DMS153 treated with DMSO at 0.1 percent for 48 hours (cell line): ENCODE data around the gene PITPNB.

Source experiments
- DNase-seq: peaks from one replicate; lab custom pipeline; 2025; ENCODE audit not compliant: unreplicated experiment; lab: John Stamatoyannopoulos, UW

Gene PITPNB

DNA sequence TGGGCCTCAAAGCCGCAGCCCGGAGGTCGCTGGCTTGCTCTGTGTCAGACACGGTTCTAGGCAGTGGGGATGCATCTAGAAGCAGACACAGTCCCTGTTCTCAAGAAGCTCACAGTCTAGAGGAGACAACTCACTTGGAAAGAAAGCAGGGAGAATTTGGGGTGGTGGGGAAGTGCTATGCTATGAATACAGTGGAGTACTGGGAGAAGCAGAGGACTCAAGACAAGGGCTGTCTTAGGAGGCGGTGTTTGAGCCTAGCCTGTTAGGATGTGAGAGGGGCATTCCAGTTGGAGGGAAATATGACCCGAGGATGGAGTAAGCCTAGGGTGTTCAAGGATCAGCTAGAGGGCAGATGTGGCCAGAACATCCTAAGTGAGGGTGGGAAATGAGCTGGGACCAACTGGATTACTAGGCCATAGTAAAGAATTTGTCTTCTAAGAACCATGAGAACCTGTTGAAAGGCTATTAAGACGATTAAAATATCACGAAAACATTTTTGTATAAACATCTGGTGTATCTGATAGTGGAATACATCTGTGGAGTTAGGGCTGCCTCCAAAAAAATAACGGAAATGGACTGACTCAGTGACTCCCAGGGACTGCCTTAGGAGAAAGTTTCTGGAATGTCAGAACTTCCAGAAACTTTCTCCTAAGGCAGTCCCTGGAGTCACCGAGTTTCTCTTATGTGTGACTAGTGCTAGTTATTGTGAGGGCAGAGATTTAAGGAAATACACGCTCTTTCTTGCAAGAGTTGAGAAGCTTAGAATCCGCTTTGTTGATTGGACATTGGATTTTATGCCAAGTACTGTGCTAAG, 1.1 kb upstream of the PITPNB start:
- DNase-seq = peak; percentile 8

DNA sequence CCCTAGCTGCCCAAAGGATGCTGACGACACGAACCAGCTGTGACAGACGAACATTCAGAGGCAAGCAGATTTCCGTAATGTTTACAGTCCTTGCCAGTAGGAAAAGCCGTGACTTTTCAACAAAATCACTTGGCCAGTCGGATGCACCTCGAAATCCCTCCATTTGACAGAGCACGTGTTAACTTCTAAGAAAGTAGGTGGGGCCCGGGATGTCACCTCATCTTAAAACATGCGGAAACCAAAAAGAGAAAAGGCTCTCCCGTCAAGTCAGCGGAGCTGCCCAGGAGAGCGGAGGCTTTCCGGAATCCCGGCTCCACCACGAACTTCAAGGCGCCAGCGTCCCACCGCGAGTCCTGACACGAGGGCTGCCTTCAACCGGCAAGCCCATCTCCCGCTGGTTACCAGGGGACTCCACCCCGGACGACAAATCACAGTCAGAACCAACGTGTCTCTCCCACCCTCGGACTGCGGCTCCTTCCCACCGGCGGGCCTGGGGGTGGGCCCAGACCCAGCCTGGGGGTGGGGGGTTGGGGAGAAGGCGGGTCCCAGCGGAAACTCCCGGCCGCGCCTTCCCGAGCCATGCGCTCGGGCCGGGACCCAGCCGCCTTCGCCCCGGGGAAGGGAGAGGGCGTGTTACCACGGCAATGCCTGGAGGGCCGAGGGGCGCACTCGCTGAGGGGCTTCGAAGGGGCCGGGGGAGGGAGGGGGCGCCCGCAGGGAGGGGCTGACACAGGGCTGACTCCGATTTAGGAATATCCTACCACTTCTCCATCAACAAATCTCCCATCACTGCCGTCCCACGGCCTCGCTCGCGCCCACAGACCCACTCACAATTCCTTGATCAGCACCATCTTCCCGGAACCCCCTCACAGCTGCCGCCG, 475 bp downstream of the PITPNB start:
- no peak for DNase-seq

DNA sequence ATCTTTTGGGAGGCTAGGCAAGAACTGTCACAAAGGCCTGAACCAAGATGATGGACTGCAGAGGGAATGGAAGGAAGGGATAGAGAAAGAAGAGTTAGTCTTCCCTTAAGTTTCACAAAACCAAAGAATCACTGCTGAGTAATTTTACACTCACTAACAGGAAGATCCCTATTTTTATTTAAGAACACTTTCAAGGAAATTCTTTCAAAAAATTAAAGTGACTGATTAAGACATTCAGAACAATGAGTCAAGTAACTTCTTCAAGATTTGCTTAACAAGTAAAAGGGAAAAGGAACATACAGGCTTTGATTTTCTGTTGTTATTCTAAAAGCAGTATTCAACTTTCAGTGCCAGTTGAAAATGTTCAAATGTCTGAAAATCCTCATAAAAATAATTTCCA, 3.1 kb downstream of the PITPNB start:
- no peak for DNase-seq

DNA sequence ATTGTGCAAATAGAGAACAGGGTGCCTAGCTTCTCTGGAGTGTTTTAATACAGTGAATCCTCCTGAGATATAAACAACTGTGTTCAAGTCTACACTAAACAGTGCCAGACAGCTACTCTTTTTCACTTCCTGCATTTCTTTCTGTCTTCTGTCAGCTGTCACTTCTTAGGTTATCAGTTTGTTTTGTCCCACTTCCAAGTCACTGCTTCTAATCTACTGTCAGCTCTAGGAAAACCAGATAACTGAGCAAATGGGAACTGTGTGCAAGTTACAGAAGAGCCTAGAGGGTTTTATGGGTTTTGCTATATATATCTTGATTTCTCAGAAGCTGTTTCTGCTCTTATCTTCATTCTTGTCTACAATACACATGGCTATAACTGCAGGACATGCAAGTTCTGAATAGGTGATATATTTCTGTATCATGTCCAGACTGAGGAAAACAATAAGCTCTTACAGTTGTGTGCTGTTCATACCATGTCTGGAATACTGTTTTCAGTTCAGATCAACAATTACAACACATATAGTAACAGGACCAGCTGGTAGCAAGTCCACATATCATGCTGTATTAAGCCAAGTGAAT, 5.8 kb downstream of the PITPNB start:
- no peak for DNase-seq

DNA sequence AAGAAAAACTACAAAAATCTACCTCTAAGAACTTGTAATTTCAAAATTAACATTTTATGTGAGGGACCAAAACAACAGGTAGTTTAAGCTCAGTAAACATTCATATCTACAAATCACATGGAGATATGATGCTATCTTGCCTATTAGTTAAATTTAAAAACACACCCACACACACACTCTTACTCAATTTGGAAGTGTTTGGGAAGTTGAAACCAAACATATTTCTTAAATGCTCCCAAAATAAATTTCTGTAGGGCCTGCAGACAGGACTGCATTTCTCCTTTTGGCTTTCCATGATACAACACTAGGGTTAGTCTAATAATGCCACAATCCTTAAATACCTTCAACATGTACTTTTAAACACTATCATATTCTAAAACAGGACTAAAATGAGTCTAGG, 7.0 kb downstream of the PITPNB start:
- no peak for DNase-seq

DNA sequence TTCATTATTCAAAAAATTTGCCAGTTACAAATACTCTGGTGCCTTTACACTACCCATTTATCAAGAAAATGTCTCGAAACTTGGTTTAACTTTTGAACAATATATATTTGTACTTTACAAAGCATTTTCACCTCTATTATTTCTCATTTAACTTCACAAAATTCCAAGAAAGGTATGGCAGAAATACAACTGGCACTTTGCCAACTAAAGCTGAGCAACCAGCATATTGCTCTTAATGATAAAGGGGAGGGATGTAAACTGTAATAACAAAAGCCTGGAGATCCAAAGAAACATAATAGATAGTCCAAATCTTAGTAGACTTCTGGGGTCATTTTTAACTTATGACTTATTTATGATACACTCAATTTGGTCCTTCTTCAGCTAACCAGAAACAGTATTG, 7.7 kb downstream of the PITPNB start:
- DNase-seq = no peak

DNA sequence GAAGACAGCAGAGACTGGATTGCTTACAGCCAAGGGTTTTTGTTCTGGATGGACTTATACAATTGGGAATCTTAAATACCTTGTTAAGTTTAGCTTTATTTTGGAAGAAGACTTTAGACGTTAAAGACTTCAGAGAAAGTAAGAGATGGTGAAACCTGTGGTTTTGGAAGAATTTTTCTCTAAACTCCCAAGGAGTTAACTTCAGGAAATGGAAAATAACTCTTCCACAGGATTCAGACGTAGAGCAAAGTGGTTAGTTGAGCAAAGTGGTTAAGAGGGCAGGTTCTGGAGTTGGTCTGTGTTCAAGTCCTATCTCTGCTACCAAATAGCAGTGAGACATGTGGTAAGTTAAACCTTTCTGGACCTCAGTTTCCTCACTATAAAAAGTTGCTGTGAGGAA, 12.8 kb downstream of the PITPNB start:
- DNase-seq = no peak

DNA sequence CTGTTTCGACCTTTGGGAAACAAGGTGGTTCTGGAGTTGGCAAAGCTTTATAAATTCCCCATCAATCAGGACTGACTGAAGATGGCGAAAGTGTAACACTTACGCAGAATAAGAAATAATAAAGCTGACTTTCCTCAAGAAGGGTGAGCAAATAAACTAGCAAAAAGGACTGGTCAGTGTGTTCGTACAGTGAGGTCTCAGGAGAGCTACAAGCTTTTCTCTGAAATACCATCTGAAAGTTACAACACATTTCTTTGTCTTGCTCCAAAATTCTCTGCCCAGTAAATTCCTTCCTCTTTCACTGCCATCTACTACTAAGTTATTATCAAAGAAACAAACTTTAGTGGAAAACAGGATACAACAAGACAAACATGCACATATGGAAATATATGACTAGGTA, 13.4 kb downstream of the PITPNB start:
- DNase-seq = no peak

DNA sequence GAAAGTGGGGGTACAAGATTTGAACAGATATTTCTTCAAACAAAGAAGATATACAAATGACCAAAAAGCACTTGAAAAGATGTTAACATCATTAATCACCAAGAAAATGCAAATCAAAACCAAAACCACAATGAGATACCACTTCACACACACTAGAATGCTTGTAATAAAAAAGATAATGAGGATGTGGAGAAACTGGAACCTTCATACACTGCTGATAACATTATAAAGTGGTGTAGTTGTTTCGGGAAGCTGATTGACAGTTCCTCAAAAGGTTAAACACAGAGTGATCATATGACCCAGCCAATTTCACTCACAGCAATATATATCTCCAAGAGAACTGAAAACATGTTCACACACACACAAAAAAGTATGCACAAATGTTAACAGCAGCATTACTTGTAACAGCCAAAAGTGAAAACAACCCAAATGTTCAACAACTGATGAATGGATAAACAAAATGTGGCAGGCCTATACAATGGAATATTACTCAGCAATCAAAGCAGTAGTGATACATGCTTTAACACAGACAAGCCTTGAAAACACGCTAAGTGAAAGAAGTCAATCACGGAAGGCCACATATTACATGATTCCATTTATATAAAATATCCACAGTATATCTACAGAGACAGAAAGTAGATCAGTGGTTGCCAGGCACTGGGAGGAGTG, 15.1 kb downstream of the PITPNB start:
- DNase-seq = no peak

DNA sequence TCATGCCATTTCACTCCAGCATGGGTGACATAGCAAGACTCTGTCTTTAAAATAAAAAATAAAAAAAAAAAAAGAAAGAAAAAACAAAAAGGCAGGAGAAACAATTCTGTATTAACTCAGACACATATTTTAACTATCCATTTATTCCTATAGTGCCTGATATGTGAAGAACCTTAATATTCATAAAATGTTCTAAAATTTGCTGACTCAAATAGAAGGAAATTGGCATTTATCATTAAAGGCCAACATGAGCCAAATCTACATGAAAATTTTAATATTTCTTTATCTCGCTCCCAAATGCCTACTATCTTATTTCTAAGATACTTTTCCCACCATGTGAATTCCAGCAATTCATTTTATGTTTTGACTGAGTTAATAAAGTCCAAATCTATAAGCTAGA, 18.9 kb downstream of the PITPNB start:
- no peak for DNase-seq

DNA sequence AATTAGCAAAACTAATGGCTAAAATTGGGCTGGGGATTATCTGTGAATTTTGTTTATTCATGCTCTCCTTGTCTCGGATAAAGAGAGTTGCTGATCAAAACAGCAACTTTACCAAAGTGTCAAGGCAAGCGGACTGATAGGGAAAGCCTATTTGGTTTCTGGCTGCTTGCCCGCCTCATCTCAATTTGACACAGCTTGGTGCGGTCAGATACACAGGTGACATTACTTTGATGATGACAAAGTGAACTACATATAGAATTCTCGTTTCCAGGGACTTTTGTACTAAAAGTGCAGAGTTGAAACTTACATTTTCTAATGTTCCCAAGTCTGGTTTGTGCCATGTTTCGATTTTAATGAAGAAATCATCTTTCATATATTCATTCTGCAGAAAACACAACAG, 22.8 kb downstream of the PITPNB start:
- DNase-seq = no peak

DNA sequence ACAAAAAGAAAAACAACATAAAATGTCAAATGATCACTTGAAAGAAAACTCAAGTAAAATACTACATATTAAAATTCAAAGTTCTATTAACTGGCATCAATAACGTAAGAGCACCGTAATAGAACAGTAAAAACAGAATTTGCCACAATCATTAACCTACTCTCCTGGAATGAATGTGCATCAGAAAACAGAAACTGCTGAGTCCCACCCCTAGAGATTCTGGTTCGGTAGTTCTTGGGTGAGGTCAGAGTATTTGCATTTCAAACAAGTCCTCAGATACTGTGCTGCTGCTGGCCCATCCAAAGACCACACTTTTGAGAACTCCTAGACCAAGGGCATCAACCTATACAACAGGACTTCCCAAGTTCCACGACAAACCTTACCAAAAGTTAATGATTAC, 23.5 kb downstream of the PITPNB start:
- DNase-seq = no peak

DNA sequence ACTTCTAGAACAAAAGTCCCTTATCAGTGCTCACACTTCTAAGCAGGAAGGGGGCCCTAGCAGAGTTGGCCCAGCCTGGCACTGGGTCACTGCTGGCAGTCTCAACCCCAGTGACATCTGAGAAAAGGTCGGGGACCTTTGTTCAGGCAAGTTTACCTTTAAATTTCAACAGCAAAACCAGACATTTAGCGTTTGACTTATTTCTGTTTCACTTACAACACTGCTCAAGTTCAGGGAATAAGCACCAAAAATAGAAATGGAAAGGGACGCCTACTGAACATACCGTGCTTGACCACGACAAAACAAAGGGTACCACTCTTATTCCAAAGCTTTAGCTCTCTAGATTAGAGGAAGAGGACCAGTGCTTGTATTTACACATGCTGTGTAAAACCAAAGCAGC, 26.2 kb downstream of the PITPNB start:
- no peak for DNase-seq

DNA sequence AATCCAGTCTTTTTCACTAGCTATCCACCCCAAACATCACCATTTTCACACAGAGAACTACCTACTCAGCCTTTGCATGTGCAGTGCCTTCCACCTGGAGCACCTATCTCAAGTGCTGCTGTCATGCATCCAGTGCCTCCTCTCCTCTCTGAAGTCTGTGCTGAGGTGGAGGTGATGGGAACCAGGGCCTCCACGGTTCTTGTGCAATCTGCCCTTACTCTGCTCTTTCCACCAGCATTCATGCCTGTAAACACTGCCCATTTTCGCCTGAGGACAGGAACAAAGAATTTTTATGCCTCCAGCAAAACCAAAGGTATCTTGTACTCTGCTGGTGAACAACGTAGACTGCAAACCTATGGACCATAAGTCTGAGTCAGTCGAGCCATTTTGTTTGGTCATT, 27.0 kb downstream of the PITPNB start:
- DNase-seq = no peak

DNA sequence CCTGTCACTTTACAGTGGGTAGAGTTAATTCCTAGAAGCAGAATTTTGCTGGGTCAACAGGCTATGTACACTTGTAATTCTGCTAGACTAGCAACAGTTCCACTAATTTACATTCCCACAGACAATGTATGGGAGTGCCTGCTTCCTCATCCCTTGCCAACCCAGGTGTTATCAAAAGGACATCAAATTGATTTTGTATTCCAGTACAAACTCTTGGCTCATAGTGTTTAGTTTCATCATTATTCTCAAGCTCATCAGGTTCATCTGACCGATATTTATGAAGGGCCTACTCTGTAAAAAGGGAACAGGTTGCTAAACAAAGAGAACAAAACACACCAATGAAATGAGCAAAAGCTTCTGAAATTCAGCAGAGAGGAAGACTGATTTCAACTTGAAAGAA, 30.7 kb downstream of the PITPNB start:
- no peak for DNase-seq

DNA sequence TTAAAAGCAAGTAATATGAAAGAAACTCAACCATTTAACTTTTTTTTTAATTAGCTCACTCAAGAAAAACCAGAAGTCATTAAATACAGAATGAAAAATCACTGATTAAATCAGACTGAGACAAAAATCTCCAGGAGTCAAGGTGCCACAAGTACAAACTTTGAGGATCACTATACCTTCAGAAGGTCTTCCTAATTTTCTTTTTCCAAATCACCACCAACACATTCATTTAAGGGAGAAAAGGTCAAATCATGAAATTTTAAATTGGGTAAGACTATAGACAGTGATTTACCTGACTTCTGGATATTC, 32.3 kb downstream of the PITPNB start:
- no peak for DNase-seq

DNA sequence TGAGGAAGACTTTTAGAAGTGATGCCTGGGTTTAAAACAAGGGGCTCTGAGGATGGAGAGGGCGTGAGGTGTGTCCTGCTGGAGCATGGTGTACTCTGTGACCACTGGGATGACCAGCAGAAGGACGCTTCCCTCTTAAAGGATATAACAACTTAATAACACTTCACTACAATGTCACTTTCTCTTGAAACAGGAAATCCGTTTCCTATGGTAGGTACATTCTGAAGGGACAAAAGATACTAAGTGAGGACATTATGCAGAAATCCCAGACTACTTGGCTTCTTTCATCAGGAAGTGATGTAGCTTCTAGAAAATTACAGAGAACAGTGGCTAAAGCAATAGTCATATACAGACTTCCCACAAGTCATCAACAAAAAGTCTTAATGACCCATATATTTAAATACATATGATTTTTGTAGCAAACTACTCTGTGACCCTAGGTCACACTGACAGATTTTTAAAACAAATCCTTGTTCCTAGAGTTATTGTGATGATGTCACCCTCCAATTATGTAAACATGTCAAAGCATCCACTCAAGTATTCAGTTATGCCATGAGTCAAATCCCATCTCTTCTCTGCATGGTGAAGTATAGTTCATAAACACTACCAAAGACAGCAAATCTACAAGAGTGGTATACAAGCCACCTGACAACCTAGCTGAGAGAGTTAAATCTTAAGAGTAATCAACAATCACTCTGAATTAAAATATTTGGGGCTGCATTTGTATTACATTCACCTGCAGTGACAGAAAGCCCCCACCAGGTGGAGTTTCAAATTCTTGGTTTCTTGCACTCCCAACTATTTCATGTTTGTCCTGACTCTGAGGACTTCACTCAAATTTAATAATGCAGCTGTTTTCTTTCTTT, 32.8 kb downstream of the PITPNB start:
- DNase-seq = peak; percentile 7

DNA sequence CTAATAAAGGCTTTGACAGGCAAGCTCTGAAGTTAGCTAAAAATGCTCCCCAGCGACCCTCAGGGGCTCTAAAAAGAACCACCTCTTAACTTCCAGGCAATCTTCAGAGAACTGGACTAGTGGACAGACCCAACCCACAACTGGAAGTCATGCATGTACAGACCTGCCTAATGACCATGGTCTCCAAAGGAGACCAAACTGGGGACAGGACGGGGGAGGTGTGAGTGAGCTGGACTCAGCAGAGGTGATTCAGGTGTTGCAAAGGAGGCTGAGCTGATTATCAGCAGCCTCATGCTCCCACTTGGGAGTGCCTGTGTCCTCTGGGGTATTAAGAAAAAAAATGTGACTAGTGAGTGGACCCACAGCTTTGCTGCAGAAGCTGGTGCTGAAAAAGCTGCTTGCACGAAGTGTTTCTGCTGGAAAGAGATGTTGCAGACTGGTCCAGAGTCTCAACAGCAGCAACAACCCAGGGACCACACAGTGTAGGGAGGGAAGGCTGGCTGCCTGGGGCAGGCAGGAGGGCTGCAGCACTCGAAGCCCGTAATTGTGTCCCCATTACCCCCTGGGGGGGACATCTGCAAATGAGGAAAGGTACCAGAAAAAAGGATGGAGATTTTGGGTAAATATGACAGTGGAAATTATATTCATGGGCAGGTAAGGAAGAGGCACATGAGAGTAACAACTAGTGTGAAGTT, 35.3 kb downstream of the PITPNB start:
- DNase-seq = no peak

DNA sequence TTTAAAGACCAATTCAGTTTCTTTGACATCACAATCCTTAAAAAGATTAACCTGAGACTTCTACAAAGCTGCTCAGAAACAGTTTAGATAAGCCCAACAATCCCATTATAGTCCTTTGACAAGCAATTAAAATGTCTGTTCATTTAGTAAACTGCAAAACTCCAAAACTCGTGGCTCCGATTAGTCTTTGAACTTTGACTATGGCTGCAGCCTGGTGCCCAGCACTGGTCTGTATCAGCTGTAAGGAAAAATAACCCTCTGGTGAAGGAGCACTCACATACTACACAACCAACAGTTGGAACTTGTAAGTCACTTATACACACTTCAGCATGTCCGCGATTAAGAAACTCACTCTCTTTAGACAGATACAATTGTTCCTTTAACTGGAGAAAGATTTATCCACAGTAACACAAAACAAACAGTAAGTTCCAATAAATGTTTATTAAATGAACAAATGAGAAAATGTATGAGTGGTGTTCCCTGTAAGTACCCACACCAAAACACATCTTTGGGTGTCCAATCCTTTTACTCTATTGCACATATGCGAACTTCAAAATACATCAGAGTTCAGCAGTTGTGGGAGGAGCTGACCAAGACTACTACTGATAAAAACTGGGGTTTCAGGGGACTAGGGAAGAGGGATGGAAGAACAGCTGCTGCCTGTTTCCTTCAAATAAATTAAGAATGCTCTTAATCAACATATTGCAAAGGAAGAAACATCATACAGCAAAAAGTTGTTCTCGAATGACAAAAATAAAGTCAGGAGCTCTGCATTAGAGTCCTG, 36.4 kb downstream of the PITPNB start:
- no peak for DNase-seq
